Chondrocyte (in vitro differentiated cells): Measurements from ENCODE around the gene GMCL2. TPM values are rescaled to one million over a fixed set of nuclear protein-coding genes. Genes with fewer than 3 reads are reported as not detected.

Experiments used
- DNase-seq: peaks from one replicate; pipeline ENCODE4 v3.0.0; 2021; ENCODE audit warnings: mixed read lengths, low spot score
- H3K27ac Mint-ChIP-seq: one replicate; pipeline ENCODE4 v1.8.0; 2021; ENCODE audit warnings: mild to moderate bottlenecking, moderate library complexity, mixed read lengths; ENCODE audit not compliant: unreplicated experiment
- H3K27me3 Mint-ChIP-seq: 2 replicates; pipeline ENCODE4 v1.8.0; 2021; ENCODE audit warnings: low read depth, mixed read lengths
- H3K36me3 Mint-ChIP-seq: 2 replicates; pipeline ENCODE4 v1.8.0; 2021; ENCODE audit warnings: low read depth, mixed read lengths
- H3K4me1 Mint-ChIP-seq: 2 replicates; pipeline ENCODE4 v1.8.0; 2021; ENCODE audit warnings: low read depth, mild to moderate bottlenecking, mixed read lengths
- H3K4me3 Mint-ChIP-seq: one replicate; pipeline ENCODE4 v1.8.0; 2021; ENCODE audit warnings: mild to moderate bottlenecking, moderate library complexity, mixed read lengths; ENCODE audit not compliant: unreplicated experiment
- H3K9me3 Mint-ChIP-seq: 2 replicates; pipeline ENCODE4 v1.8.0; 2021; ENCODE audit warnings: low read depth, mixed read lengths
- total RNA-seq: library from RNA; stranded (reverse); gene quantifications from 3 replicates; pipeline ENCODE4 v1.2.1, GENCODE V29; 2021
- TF ChIP-seq, protein P1 (sequence below): fragments of 200-600 bp; sonication (generic); IDR thresholded peaks from 2 replicates; pipeline ENCODE4 v1.5.0; 2021; ENCODE audit warnings: antibody characterized with exemption, mild to moderate bottlenecking, moderate library complexity

The GMCL2 gene
- total RNA-seq, 1 donor from 2014 or later: not detected

DNA sequence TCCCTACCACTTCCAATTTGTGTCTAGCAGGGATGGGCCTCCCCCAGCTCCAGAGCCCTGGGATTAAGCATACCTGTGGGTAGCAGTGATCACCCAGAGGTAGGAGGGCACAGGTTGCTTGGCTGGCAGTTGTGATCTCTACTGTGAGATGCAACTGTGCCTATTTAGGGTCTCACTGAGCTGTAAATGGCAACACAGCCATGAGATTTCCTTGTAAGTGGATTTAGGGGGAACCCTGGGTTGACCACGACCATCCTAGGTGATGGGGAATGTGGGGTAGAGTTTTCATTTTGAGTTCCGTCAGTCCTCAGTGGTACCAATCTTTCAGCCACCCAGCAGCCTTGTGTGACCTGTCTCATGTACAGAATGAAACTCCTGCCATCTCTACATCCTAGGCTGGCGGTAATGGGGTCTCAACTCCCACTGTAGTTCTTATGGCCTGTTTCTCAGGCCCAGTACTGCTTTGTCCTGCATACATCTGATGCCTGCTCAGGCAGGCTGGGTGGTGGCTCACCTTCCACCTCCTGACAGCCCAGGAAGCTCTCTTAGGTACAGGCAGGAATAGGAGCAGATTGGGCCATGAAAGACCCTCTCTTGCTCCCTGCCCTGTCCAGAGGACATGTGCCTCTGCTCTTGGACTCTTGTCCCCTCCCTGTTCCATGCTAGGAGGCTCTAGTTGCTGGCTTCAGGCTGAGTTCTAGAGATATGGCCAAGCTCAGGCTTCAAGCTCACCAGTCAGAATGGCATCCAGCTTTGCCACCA, 25.3 kb upstream of the GMCL2 start:
- H3K36me3 Mint-ChIP-seq: peaks cover 35% of the 10 kb centered on the region
- H3K27me3 Mint-ChIP-seq: no peaks in the 10 kb centered on the region
- DNase-seq: peak; percentile 25
- H3K4me1 Mint-ChIP-seq: peaks cover 8% of the 10 kb centered on the region
- no peaks in the 10 kb centered on the region for H3K9me3 Mint-ChIP-seq
- TF ChIP-seq, protein P1, sequence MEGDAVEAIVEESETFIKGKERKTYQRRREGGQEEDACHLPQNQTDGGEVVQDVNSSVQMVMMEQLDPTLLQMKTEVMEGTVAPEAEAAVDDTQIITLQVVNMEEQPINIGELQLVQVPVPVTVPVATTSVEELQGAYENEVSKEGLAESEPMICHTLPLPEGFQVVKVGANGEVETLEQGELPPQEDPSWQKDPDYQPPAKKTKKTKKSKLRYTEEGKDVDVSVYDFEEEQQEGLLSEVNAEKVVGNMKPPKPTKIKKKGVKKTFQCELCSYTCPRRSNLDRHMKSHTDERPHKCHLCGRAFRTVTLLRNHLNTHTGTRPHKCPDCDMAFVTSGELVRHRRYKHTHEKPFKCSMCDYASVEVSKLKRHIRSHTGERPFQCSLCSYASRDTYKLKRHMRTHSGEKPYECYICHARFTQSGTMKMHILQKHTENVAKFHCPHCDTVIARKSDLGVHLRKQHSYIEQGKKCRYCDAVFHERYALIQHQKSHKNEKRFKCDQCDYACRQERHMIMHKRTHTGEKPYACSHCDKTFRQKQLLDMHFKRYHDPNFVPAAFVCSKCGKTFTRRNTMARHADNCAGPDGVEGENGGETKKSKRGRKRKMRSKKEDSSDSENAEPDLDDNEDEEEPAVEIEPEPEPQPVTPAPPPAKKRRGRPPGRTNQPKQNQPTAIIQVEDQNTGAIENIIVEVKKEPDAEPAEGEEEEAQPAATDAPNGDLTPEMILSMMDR: no peak
- H3K27ac Mint-ChIP-seq: no peak overlapping the region
- no peak overlapping the region for H3K4me3 Mint-ChIP-seq

- Mint-ChIP-seq H3K27me3 (no peaks in the 10 kb centered on the region), H3K9me3 (no peaks in the 10 kb centered on the region), H3K4me1 (peaks cover 19% of the 10 kb centered on the region), H3K4me3 (no peak overlapping the region), H3K36me3 (peaks cover 39% of the 10 kb centered on the region), H3K27ac (peak overlapping the region; percentile 54)
- DNase-seq: peak; percentile 28
- TF ChIP-seq, protein P1: no peak
Measured at GRCh38 chr5:178211095-178212048, 24.2 kb upstream of the GMCL2 start.

DNA sequence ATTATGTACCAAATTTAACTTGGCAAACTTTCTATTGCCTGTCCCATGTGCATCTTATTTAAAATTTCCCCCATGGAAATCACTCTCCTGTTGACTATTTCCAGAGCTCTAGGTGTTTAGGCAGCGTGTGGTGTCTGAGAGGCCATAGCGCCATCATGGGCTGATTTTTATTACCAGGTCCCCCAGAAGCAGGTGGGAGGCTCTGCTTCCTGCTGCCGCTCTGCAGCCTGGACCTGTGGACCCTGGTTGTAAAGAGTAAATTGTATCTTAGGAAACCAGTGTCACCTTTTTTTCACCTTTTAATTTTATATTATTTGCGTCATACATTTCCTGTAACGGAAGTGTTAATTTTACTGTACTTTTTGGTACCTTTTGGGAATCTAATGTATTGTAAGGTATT, 23.5 kb upstream of the GMCL2 start:
- Mint-ChIP-seq H3K27me3 (no peaks in the 10 kb centered on the region), H3K4me3 (no peak overlapping the region), H3K36me3 (peaks cover 43% of the 10 kb centered on the region), H3K9me3 (no peaks in the 10 kb centered on the region), H3K27ac (no peak overlapping the region), H3K4me1 (peaks cover 26% of the 10 kb centered on the region)
- no peak for DNase-seq
- TF ChIP-seq, protein P1: no peak

DNA sequence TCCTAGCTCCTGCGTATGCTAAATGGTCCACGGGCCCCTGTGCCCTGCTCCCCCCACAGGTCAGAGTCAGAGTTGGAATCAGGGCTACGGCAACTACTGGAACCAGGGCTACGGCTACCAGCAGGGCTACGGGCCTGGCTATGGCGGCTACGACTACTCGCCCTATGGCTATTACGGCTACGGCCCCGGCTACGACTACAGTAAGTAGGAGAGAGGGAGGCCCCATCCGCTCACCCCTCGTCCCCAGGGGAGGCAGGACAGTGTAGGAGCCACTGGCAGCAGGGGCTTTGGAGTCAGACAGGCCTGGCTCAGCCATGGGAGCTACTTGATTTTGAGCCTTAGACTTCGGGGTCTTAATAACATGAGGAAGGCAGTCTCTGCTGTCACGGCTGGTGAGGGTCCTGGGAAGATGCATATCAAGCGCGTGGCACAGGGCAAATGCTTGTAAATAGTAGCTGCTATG, 22.9 kb upstream of the GMCL2 start:
- Mint-ChIP-seq H3K27ac (no peak overlapping the region), H3K4me1 (peaks cover 28% of the 10 kb centered on the region), H3K27me3 (no peaks in the 10 kb centered on the region), H3K4me3 (no peak overlapping the region), H3K9me3 (no peaks in the 10 kb centered on the region), H3K36me3 (peaks cover 43% of the 10 kb centered on the region)
- TF ChIP-seq, protein P1: no peak
- DNase-seq: no peak
